Activated naive CD8-positive, alpha-beta T cell treated with anti-CD3 and anti-CD28 coated beads, Interleukin-2, amount 10 ng/mL, durations not matched to agents 7 days and 5 days (primary cell): ENCODE measurements around the gene RANBP1. TPM values are rescaled to one million over a fixed set of nuclear protein-coding genes. Genes with fewer than 3 reads are reported as not detected.

ENCODE experiments used
- ATAC-seq: fragments of 150-1000 bp; cut with Tn5 transposase; one replicate; pipeline ENCODE4 v1.10.0; 2021; ENCODE audit warnings: low read depth, moderate library complexity
- POLR2A ChIA-PET: fragments of 350-600 bp; sonication (Branson Sonifier 250); formaldehyde crosslinking; loops from one replicate; lab custom pipeline; 2021; ENCODE audit warnings: antibody characterized with exemption; lab: Charles Lee
- DNase-seq: peaks from one replicate; pipeline ENCODE4 v3.0.0; 2021
- H3K27ac Mint-ChIP-seq: one replicate; pipeline ENCODE4 v1.8.0; 2022; ENCODE audit warnings: mild to moderate bottlenecking, mixed read lengths
- H3K27me3 Mint-ChIP-seq: one replicate; pipeline ENCODE4 v1.8.0; 2022; ENCODE audit warnings: mild to moderate bottlenecking, moderate library complexity, mixed read lengths
- H3K36me3 Mint-ChIP-seq: one replicate; pipeline ENCODE4 v1.8.0; 2021; ENCODE audit warnings: mild to moderate bottlenecking, mixed read lengths
- H3K4me1 Mint-ChIP-seq: one replicate; pipeline ENCODE4 v1.8.0; 2021; ENCODE audit warnings: mixed read lengths
- H3K4me3 Mint-ChIP-seq: one replicate; pipeline ENCODE4 v1.8.0; 2022; ENCODE audit warnings: mild to moderate bottlenecking, moderate library complexity, mixed read lengths
- H3K9me3 Mint-ChIP-seq: one replicate; pipeline ENCODE4 v1.8.0; 2021; ENCODE audit warnings: mixed read lengths
- total RNA-seq, 2 experiments: library from RNA; stranded (reverse); gene quantifications; one replicate each; pipeline ENCODE4 v1.2.3, GENCODE V29; 2021

The RANBP1 gene
- total RNA-seq, 2 experiments from 2014 or later, result 190 to 203 TPM

DNA sequence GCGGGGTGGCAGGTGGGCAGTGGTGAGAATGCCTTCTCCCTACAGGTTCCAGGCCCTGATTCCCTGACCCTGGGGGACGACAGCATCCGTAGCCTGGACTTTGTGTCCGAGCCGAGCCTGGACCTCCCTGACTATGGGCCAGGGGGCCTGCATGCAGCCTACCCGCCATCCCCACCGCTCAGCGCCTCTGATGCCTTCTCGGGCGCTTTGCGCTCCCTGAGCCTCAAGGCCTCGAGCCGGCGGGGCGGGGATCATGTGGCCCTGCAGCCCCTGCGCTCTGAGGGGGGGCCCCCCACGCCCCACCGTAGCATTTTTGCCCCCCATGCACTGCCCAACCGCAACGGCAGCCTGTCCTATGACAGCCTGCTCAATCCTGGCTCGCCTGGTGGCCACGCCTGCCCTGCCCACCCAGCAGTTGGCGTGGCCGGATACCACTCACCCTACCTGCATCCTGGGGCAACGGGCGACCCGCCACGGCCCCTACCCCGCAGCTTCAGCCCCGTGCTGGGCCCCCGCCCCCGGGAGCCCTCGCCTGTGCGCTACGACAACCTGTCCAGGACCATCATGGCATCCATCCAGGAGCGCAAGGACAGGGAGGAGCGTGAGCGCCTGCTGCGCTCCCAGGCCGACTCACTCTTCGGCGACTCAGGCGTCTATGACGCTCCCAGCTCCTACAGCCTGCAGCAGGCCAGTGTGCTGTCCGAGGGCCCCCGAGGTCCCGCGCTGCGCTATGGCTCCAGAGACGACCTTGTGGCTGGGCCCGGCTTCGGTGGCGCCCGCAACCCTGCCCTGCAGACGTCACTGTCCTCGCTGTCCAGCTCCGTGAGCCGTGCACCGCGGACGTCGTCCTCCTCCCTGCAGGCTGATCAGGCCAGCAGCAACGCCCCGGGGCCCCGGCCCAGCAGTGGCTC is 27.1 kb downstream of the RANBP1 start:
- Mint-ChIP-seq H3K27me3 (no peaks in the 10 kb centered on the region), H3K36me3 (peaks cover 1% of the 10 kb centered on the region), H3K4me3 (no peak overlapping the region), H3K27ac (no peak overlapping the region), H3K4me1 (no peaks in the 10 kb centered on the region), H3K9me3 (no peaks in the 10 kb centered on the region)
- no peak for ATAC-seq
- POLR2A ChIA-PET, result no interaction called here
- DNase-seq, result no peak

- Mint-ChIP-seq H3K36me3 (peaks cover 1% of the 10 kb centered on the region), H3K4me3 (no peak overlapping the region), H3K4me1 (no peaks in the 10 kb centered on the region), H3K27ac (no peak overlapping the region), H3K9me3 (no peaks in the 10 kb centered on the region), H3K27me3 (no peaks in the 10 kb centered on the region)
- DNase-seq, result no peak
- ATAC-seq, result no peak
- POLR2A ChIA-PET, result no interaction called here
These were observed 28.2 kb downstream of the RANBP1 start for GRCh38 chr22:20143883-20144665.

GRCh38 chr22:20145206-20145831 is 29.4 kb downstream of the RANBP1 start:
- Mint-ChIP-seq H3K27ac (no peak overlapping the region), H3K4me3 (no peak overlapping the region), H3K4me1 (no peaks in the 10 kb centered on the region), H3K36me3 (no peaks in the 10 kb centered on the region), H3K9me3 (no peaks in the 10 kb centered on the region), H3K27me3 (no peaks in the 10 kb centered on the region)
- POLR2A ChIA-PET, result no interaction called here
- DNase-seq (no peak), ATAC-seq (no peak)

DNA sequence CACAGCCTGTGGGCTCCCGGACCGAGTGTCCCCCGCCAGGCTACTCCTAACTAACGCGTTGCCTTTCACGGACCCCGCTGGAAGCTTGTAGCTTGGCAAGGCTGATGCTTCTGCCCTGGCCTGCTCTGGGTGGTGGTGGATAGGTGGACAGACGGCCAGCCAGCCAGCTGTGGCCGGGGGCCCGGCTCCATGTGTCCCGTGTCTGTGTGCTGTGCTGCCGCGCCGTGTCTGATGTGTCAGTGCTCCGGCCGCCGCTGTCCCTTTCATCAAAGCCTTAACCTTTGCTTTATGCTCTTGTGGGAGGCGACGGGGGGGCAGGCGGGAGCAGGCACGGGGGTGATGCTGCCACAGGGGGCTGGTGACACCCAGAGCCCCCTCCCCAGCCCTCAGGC is 29.9 kb downstream of the RANBP1 start:
- Mint-ChIP-seq H3K4me1 (no peaks in the 10 kb centered on the region), H3K27me3 (no peaks in the 10 kb centered on the region), H3K4me3 (no peak overlapping the region), H3K36me3 (no peaks in the 10 kb centered on the region), H3K9me3 (no peaks in the 10 kb centered on the region), H3K27ac (no peak overlapping the region)
- DNase-seq (no peak), ATAC-seq (no peak)
- POLR2A ChIA-PET, result no interaction called here

- Mint-ChIP-seq H3K4me3 (no peak overlapping the region), H3K27ac (no peak overlapping the region), H3K4me1 (no peaks in the 10 kb centered on the region), H3K27me3 (no peaks in the 10 kb centered on the region), H3K36me3 (no peaks in the 10 kb centered on the region), H3K9me3 (no peaks in the 10 kb centered on the region)
- DNase-seq, result no peak
- POLR2A ChIA-PET, result no interaction called here
- no peak for ATAC-seq
These were observed 30.9 kb downstream of the RANBP1 start for GRCh38 chr22:20146777-20147176.

DNA sequence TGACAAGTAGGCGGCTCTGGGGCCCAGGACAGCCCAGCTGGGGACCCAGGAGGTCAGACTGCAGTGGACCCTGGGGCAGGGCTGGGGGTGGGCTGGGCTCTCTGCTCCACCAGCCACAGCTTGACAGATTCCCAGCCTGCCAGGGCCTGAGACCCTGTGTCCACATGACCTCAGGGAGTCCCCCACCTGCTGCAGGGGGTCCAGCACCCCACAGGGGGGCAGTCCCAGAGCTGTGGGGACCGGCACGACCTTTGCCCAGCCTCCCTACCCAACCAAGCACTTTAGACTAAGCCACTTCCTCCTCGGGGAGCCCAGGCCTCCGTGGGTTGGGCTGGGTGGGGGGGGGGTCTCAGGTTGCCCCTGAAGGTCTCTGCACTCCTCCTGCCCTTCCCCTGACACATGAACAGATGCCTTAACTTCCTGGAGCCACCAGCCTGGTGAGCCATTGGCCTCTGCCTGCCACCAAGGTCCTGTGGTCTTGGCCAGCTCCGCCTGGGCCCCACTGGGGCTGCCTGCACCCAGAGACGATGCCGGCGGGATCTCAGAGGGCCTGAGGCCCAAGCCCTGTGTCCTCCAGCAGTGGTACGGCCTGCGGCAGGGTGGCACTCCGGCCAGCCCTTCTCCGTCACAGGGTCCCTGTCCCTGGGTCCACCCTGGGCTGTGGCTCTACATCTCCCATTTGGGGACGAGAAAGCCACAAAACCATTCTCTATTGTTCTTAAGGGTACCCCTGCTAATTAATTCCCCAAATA is 31.5 kb downstream of the RANBP1 start:
- DNase-seq (no peak), ATAC-seq (no peak)
- no peaks in the 10 kb centered on the region for H3K36me3 Mint-ChIP-seq
- no peaks in the 10 kb centered on the region for H3K4me1 Mint-ChIP-seq
- no peak overlapping the region for H3K4me3 Mint-ChIP-seq
- POLR2A ChIA-PET, result no interaction called here
- H3K27me3 Mint-ChIP-seq, result no peaks in the 10 kb centered on the region
- no peaks in the 10 kb centered on the region for H3K9me3 Mint-ChIP-seq
- H3K27ac Mint-ChIP-seq, result no peak overlapping the region

DNA sequence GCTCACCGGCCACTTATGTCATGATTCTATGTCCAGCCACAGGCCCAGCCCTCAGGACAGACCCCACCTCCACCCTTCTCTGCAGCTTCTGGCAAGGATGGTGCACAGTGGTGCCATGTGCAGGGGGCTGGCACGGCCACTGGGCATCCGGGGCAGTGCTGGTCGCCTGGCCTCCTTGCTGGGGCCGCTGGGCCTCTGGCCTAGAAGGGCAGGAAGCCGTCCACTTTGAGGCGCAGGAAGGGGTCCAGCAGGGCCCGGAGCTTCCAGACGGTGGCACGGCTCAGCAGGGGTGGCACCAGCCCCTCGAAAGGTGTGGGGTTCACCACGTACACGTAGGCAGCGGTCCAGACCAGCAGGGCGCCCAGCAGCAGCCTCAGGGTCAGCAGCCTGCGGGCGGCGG is 32.5 kb downstream of the RANBP1 start:
- H3K4me3 Mint-ChIP-seq, result no peak overlapping the region
- no peaks in the 10 kb centered on the region for H3K36me3 Mint-ChIP-seq
- DNase-seq, result no peak
- no peaks in the 10 kb centered on the region for H3K27me3 Mint-ChIP-seq
- H3K4me1 Mint-ChIP-seq, result no peaks in the 10 kb centered on the region
- H3K27ac Mint-ChIP-seq, result no peak overlapping the region
- POLR2A ChIA-PET, result no interaction called here
- no peaks in the 10 kb centered on the region for H3K9me3 Mint-ChIP-seq
- no peak for ATAC-seq

GRCh38 chr22:20149257-20150250 is 33.6 kb downstream of the RANBP1 start:
- Mint-ChIP-seq H3K9me3 (no peaks in the 10 kb centered on the region), H3K4me3 (no peak overlapping the region), H3K36me3 (no peaks in the 10 kb centered on the region), H3K27me3 (no peaks in the 10 kb centered on the region), H3K4me1 (no peaks in the 10 kb centered on the region), H3K27ac (no peak overlapping the region)
- POLR2A ChIA-PET, result no interaction called here
- no peak for DNase-seq
- ATAC-seq, result no peak

DNA sequence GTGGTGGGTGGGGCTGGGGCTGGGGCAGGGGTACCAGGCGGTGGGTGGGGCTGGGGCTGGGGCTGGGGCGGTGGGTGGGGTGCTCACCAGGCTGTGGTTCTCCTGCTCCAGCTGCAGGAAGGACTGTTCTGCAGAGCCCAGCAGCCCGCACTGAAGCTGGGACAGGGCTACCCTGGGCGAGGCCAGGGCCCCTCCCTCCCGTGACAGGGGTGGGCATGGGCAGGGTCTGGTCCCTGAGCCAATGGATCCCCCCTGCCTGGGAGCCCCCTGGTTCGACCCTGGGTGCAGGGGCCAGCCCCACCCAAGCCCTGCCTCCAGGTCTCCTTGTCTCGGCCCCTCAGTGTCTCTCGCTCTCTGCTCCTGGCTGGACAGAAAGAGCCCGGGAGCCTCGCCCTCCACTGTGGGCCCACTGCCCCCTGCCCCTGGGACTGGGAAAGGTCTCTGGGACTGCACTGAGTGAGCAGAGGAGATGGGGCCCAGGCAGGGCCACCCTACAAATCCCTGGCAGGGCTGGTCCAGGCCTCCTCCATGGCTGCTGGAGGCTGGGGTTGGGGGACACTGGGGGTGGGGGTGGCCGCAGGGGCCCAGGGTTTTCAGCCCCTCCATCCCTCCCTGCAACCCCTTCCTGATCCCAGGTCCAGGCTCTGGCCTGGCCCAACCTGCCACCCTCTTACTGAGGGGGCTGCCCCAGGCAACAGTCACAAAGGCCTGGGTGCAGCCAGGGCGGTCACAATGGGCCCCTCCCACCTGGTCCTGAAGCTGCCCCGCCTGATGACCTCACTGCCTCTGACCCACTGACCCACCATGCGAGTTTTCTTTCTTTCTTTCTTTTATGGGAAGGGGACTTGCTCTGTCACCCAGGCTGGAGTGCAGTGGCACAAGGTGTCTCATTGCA is 34.7 kb downstream of the RANBP1 start, which contains the start of gene CCDC188:
CCDC188 (minus strand) TSS at position 675 of the 895 bp plus-strand sequence; CDS start at position 606, 69 bp downstream.
- Mint-ChIP-seq H3K27ac (no peak within 1 kb of the TSS), H3K27me3 (no peaks in the 10 kb centered on the region), H3K4me1 (no peaks in the 10 kb centered on the region), H3K36me3 (no peaks in the 10 kb centered on the region), H3K9me3 (no peaks in the 10 kb centered on the region), H3K4me3 (no peak within 1 kb of the TSS)
- DNase-seq (no peak), ATAC-seq (no peak)
- POLR2A ChIA-PET, result no interaction called here

DNA sequence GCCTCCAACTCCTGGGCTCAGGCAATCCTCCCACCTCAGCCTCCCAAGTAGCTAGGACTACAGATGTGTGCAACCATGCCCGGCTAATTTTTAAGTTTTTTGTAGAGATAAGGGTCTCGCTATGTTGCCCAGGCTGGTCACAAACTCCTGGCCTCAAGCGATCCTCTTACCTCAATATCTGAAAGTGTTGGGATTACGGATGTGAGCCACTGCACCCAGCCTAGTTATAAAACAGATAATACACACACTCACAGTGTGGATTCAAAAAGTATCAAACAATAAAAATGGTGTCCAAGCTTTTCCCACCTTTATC is 35.3 kb downstream of the RANBP1 start:
- Mint-ChIP-seq H3K36me3 (no peaks in the 10 kb centered on the region), H3K27me3 (no peaks in the 10 kb centered on the region), H3K27ac (no peak overlapping the region), H3K9me3 (no peaks in the 10 kb centered on the region), H3K4me1 (no peaks in the 10 kb centered on the region), H3K4me3 (no peak overlapping the region)
- POLR2A ChIA-PET, result no interaction called here
- no peak for DNase-seq
- ATAC-seq, result no peak

GRCh38 chr22:20152464-20152890 is 36.6 kb downstream of the RANBP1 start:
- no peak for DNase-seq

More at GRCh38 chr22:20152464-20152890, 36.6 kb downstream of the RANBP1 start:
- H3K27ac Mint-ChIP-seq, result no peak overlapping the region
- no peaks in the 10 kb centered on the region for H3K4me1 Mint-ChIP-seq
- POLR2A ChIA-PET, result no interaction called here
- no peaks in the 10 kb centered on the region for H3K36me3 Mint-ChIP-seq
- no peaks in the 10 kb centered on the region for H3K27me3 Mint-ChIP-seq
- no peak overlapping the region for H3K4me3 Mint-ChIP-seq
- no peak for ATAC-seq
- H3K9me3 Mint-ChIP-seq, result no peaks in the 10 kb centered on the region
